SU-DHL-6 (cell line): ENCODE measurements around the gene ZNF273.
"Not testable (repeated sequence)": the region's sequence is repeated elsewhere in the genome, so short reads cannot be mapped to it uniquely, and the experiment has no call there.

ENCODE experiments used
- H2AFZ ChIP-seq: fragments of 200-600 bp; sonication (generic); 2 replicates; pipeline ENCODE4 v1.6.1; 2014; ENCODE audit warnings: low read depth, mild to moderate bottlenecking, moderate library complexity, mixed read lengths, antibody characterized with exemption, low read length; ENCODE audit not compliant: severe bottlenecking
- H3F3A ChIP-seq: fragments of 200-600 bp; shearing (Covaris generic); 2 replicates; pipeline ENCODE4 v1.6.0; 2016; ENCODE audit warnings: antibody characterized with exemption, mild to moderate bottlenecking; ENCODE audit not compliant: insufficient read depth
- H3K27ac ChIP-seq: fragments of 200-600 bp; sonication (generic); 2 replicates; pipeline ENCODE4 v1.5.1; 2016; ENCODE audit warnings: low read depth, mild to moderate bottlenecking, low read length, moderate library complexity, mixed read lengths
- H3K27me3 ChIP-seq: fragments of 200-600 bp; sonication (generic), shearing (Covaris generic); 2 replicates; pipeline ENCODE4 v1.6.0; 2014; ENCODE audit warnings: mild to moderate bottlenecking, low read length
- H3K36me3 ChIP-seq: fragments of 200-600 bp; sonication (generic); 2 replicates; pipeline ENCODE4 v1.6.1; 2014; ENCODE audit warnings: mild to moderate bottlenecking, low read length, mixed read lengths
- H3K4me2 ChIP-seq: fragments of 300-600, 200-600 bp; shearing (Covaris generic), sonication (generic); 2 replicates; pipeline ENCODE4 v1.6.0; 2014; ENCODE audit warnings: low read length, low read depth, mild to moderate bottlenecking; ENCODE audit not compliant: poor library complexity, severe bottlenecking
- H3K4me3 ChIP-seq: fragments of 200-600 bp; sonication (generic); 2 replicates; pipeline ENCODE4 v1.5.1; 2014; ENCODE audit warnings: antibody characterized with exemption, low read length, mild to moderate bottlenecking, mixed read lengths; ENCODE audit not compliant: insufficient read depth, poor library complexity, severe bottlenecking
- H3K79me2 ChIP-seq: fragments of 200-600 bp; sonication (generic); 2 replicates; pipeline ENCODE4 v1.6.1; 2014; ENCODE audit warnings: mild to moderate bottlenecking, low read length, moderate library complexity; ENCODE audit not compliant: insufficient read depth
- H3K9ac ChIP-seq: fragments of 200-600 bp; sonication (generic); 2 replicates; pipeline ENCODE4 v1.7.0; 2014; ENCODE audit warnings: mild to moderate bottlenecking, low read length
- H3K9me2 ChIP-seq: fragments of 200-600 bp; sonication (generic); replicated peaks from 2 replicates; pipeline ENCODE4 v1.6.1; 2014; ENCODE audit warnings: low read length; ENCODE audit not compliant: insufficient read depth
- H3K9me3 ChIP-seq: fragments of 200-600 bp; sonication (generic); 2 replicates; pipeline ENCODE4 v1.6.1; 2014; ENCODE audit warnings: low read length, mixed read lengths; ENCODE audit not compliant: insufficient read depth
- H4K20me1 ChIP-seq: fragments of 200-600 bp; sonication (generic); 2 replicates; pipeline ENCODE4 v1.6.1; 2014; ENCODE audit warnings: low read depth, mild to moderate bottlenecking, antibody characterized with exemption, low read length, moderate library complexity, mixed read lengths
- CTCF ChIP-seq: fragments of 200-600 bp; sonication (generic); IDR thresholded peaks from one replicate; pipeline ENCODE4 v1.5.1; 2017; ENCODE audit warnings: antibody characterized with exemption, mild to moderate bottlenecking, low read length, moderate library complexity; ENCODE audit not compliant: insufficient read depth, poor library complexity, severe bottlenecking
- EZH2phosphoT487 ChIP-seq: fragments of 200-600 bp; sonication (generic), shearing (Covaris generic); conservative IDR thresholded peaks from 2 replicates; pipeline ENCODE4 v1.6.1; 2018; ENCODE audit warnings: mild to moderate bottlenecking, antibody characterized with exemption, low read length, moderate library complexity, mixed read lengths

ZNF273 gene

GRCh38 chr7:64892116-64892515 lies 11.0 kb upstream of the ZNF273 start:
- Histone ChIP-seq H4K20me1 (no peaks in the 10 kb centered on the region), H3K27me3 (no peaks in the 10 kb centered on the region), H2AFZ (no peak overlapping the region), H3K4me2 (no peak overlapping the region), H3K27ac (no peak overlapping the region), H3K36me3 (no peaks in the 10 kb centered on the region), H3K9me2 (no peaks in the 10 kb centered on the region), H3K9ac (no peak overlapping the region), H3F3A (no peaks in the 10 kb centered on the region), H3K9me3 (no peaks in the 10 kb centered on the region), H3K4me3 (no peak overlapping the region), H3K79me2 (no peaks in the 10 kb centered on the region)
- TF ChIP-seq EZH2phosphoT487 (no peak), CTCF (no peak)

- TF ChIP-seq EZH2phosphoT487 (no peak), CTCF (no peak)
- no peak overlapping the region for H3K4me3 ChIP-seq
- no peaks in the 10 kb centered on the region for H3F3A ChIP-seq
- H3K36me3 ChIP-seq: no peaks in the 10 kb centered on the region
- H3K27ac ChIP-seq: no peak overlapping the region
- no peaks in the 10 kb centered on the region for H3K9me2 ChIP-seq
- H2AFZ ChIP-seq: no peak overlapping the region
- no peaks in the 10 kb centered on the region for H3K79me2 ChIP-seq
- H4K20me1 ChIP-seq: no peaks in the 10 kb centered on the region
- no peak overlapping the region for H3K4me2 ChIP-seq
- H3K9me3 ChIP-seq: no peaks in the 10 kb centered on the region
- no peak overlapping the region for H3K9ac ChIP-seq
- no peaks in the 10 kb centered on the region for H3K27me3 ChIP-seq
These were observed 10.3 kb upstream of the ZNF273 start for GRCh38 chr7:64892666-64893309.

- Histone ChIP-seq H4K20me1 (no peaks in the 10 kb centered on the region), H3K9me3 (no peaks in the 10 kb centered on the region), H3K27me3 (no peaks in the 10 kb centered on the region), H3K4me3 (no peak overlapping the region), H3K9ac (no peak overlapping the region), H3K9me2 (no peaks in the 10 kb centered on the region), H3K4me2 (no peak overlapping the region), H3K27ac (no peak overlapping the region), H2AFZ (no peak overlapping the region), H3F3A (no peaks in the 10 kb centered on the region), H3K79me2 (no peaks in the 10 kb centered on the region), H3K36me3 (no peaks in the 10 kb centered on the region)
- TF ChIP-seq EZH2phosphoT487 (no peak), CTCF (no peak)
These were observed 9.7 kb upstream of the ZNF273 start for GRCh38 chr7:64893401-64893800.

- H3K79me2 ChIP-seq: peaks cover 43% of the 10 kb centered on the region
- H3F3A ChIP-seq: peaks cover 23% of the 10 kb centered on the region
- not testable (repeated sequence) for H3K27me3 ChIP-seq, H3K9me2 ChIP-seq, H3K9me3 ChIP-seq, H4K20me1 ChIP-seq, H3K36me3 ChIP-seq
- peak overlapping the region; percentile 26 for H3K4me3 ChIP-seq
- H3K4me2 ChIP-seq: peak overlapping the region; percentile 55
- peak overlapping the region; percentile 22 for H3K27ac ChIP-seq
- peak overlapping the region; percentile 33; the same call in 1 of the 2 replicates for H3K9ac ChIP-seq
- peak overlapping the region; percentile 93 for H2AFZ ChIP-seq
These were observed 640 bp upstream of the ZNF273 start for GRCh38 chr7:64902461-64902805.
